Cardiac muscle cell (in vitro differentiated cells and primary cell): Measurements from ENCODE around the gene RYR3. TPM values are rescaled to one million over a fixed set of nuclear protein-coding genes. Genes with fewer than 3 reads are reported as not detected.
A peak's percentile ranks its signal among the peaks of the same experiment; 100 is the strongest.

Experiments
- DNase-seq, 2 donors: peaks; one replicate each; pipeline versions ENCODE4 v3.0.0 to v3.0.0-alpha.2; 2010 to 2017; ENCODE audit warnings: low read depth in 1 of 2, low spot score in 1 of 2
- H3K27ac ChIP-seq: fragments of 200-600 bp; sonication (generic); 2 replicates; pipeline ENCODE4 v1.5.1; 2016
- H3K27me3 ChIP-seq: fragments of 200-600 bp; sonication (generic); 2 replicates; pipeline ENCODE4 v1.6.0; 2016; ENCODE audit warnings: control low read depth
- H3K36me3 ChIP-seq: fragments of 200-600 bp; sonication (generic); 2 replicates; pipeline ENCODE4 v1.5.1; 2016; ENCODE audit warnings: control low read depth
- H3K4me1 ChIP-seq: fragments of 200-600 bp; sonication (generic); 2 replicates; pipeline ENCODE4 v1.8.1; 2017; ENCODE audit warnings: low read depth, mild to moderate bottlenecking, mixed run types
- H3K4me3 ChIP-seq: fragments of 200-600 bp; sonication (generic); 2 replicates; pipeline ENCODE4 v1.5.1; 2016; ENCODE audit warnings: mild to moderate bottlenecking
- H3K9me3 ChIP-seq: fragments of 200-600 bp; sonication (generic); 2 replicates; pipeline ENCODE4 v1.5.1; 2017; ENCODE audit warnings: low read depth, mild to moderate bottlenecking, control low read depth
- CTCF ChIP-seq: IDR thresholded peaks from 2 replicates; pipeline ENCODE4 v1.5.1; 2012; ENCODE audit warnings: low read depth, mild to moderate bottlenecking, low read length
- polyA plus RNA-seq: library from polyadenylated mRNA; unstranded; fragments of >200 nt; fragmentation: Nextera tagmentation; extraction: Ambion mirVana; gene quantifications from 2 replicates; pipeline ENCODE4 v1.2.1, GENCODE V29; 2016
- total RNA-seq: library from RNA; depleted of rRNA; stranded (reverse); fragments of >200 nt; gene quantifications from 2 replicates; pipeline ENCODE4 v1.2.3, GENCODE V29; 2016

Gene RYR3
- total and polyA plus RNA-seq, 2 experiments from 2014 or later = 0.39 to 0.54 TPM

DNA sequence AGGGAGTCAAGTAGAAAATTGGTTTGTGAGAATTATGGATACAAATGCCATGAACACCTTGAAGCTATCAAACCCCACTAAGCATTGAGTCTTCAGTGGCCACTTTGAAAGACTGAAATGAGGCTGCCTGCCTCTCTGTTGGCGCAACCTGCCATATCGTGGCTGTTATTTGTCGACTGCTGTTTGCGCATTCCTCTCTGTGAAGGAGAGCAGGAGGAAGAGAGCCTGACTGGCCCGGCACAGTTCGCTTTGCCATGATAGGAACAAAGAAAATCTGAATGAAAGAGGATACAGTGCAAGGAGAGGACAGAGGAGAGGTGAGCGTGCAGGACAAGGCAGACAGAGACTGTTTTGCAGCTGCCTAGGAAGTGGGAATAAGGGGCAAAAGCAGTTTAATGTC is 289.4 kb downstream of the RYR3 start:
- no peaks in the 10 kb centered on the region for H3K36me3 ChIP-seq
- no peaks in the 10 kb centered on the region for H3K27me3 ChIP-seq
- no peak overlapping the region for H3K4me3 ChIP-seq
- no peaks in the 10 kb centered on the region for H3K4me1 ChIP-seq
- no peak overlapping the region for H3K27ac ChIP-seq
- TF ChIP-seq CTCF = no peak
- H3K9me3 ChIP-seq = no peaks in the 10 kb centered on the region
- no peak for DNase-seq

DNA sequence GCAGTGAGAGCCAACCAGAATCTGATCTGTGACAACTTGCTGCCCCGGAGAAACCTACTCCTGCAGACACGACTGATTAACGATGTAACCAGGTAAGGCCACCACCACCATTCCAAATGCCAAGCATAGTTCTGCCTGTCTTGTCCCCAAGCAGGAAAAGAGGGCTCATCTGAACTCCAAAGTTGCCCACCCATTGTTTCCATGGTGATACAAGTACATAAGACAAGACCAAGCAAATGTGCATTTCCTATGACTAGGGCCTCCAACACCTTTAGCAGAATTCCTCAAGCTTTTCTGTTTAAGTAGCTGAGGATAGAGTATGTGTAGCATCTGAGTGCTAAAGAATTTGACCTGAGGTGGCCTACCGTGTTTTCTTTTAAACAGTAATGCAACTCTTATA is 290.7 kb downstream of the RYR3 start:
- Histone ChIP-seq H3K36me3 (no peaks in the 10 kb centered on the region), H3K27me3 (no peaks in the 10 kb centered on the region), H3K9me3 (no peaks in the 10 kb centered on the region), H3K4me3 (no peak overlapping the region), H3K4me1 (no peaks in the 10 kb centered on the region), H3K27ac (no peak overlapping the region)
- DNase-seq = no peak
- TF ChIP-seq CTCF = no peak

GRCh38 chr15:33608714-33609113 is 297.9 kb downstream of the RYR3 start:
- no peaks in the 10 kb centered on the region for H3K36me3 ChIP-seq
- H3K27ac ChIP-seq = no peak overlapping the region
- peak in 1 of 2 donors; percentile 48 for DNase-seq
- no peak overlapping the region for H3K4me3 ChIP-seq
- H3K9me3 ChIP-seq = no peaks in the 10 kb centered on the region
- no peaks in the 10 kb centered on the region for H3K27me3 ChIP-seq
- peaks cover 7% of the 10 kb centered on the region for H3K4me1 ChIP-seq
- no peak for TF ChIP-seq CTCF

DNA sequence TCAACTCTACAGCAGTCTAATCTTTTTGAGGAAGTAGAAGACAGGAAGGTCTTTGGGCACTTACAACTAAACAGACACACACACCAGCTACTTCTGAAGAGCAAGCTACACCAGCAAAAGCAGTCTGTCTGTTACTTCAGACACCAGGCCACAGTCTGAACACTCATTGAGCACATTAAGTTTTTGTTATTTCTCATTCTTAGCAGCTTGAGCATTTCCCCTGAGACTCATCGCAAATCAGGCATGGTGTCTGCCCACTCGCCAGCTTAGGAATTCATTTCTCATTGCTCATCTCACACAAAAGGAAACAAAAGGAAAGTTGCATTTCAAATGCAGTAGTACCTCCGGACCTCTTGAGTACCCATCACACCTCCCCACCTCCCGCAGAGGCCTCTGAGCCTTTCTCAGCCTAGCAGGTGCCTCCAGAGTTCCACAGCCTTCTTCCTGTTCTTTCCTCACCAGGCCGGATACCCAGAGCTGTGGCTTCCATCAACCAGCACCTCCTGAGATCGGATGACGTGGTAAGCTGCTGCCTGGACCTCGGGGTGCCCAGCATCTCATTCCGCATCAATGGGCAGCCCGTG is 302.0 kb downstream of the RYR3 start:
- no peak overlapping the region for H3K4me3 ChIP-seq
- no peaks in the 10 kb centered on the region for H3K4me1 ChIP-seq
- no peak overlapping the region for H3K27ac ChIP-seq
- no peak for TF ChIP-seq CTCF
- no peaks in the 10 kb centered on the region for H3K27me3 ChIP-seq
- peak in 1 of 2 donors; percentile 4 for DNase-seq
- H3K36me3 ChIP-seq = no peaks in the 10 kb centered on the region
- no peaks in the 10 kb centered on the region for H3K9me3 ChIP-seq

GRCh38 chr15:33616475-33616874 is 305.7 kb downstream of the RYR3 start:
- no peak overlapping the region for H3K4me3 ChIP-seq
- H3K4me1 ChIP-seq = no peaks in the 10 kb centered on the region
- H3K9me3 ChIP-seq = no peaks in the 10 kb centered on the region
- no peaks in the 10 kb centered on the region for H3K36me3 ChIP-seq
- no peak overlapping the region for H3K27ac ChIP-seq
- no peak for TF ChIP-seq CTCF
- no peaks in the 10 kb centered on the region for H3K27me3 ChIP-seq
- no peak for DNase-seq

- Histone ChIP-seq H3K9me3 (no peaks in the 10 kb centered on the region), H3K4me3 (no peak overlapping the region), H3K27ac (no peak overlapping the region), H3K36me3 (no peaks in the 10 kb centered on the region), H3K4me1 (no peaks in the 10 kb centered on the region), H3K27me3 (no peaks in the 10 kb centered on the region)
- peak in 1 of 2 donors; percentile 53 for DNase-seq
- TF ChIP-seq CTCF = no peak
These were observed 307.6 kb downstream of the RYR3 start for GRCh38 chr15:33618350-33618749.
